Peyer's patch (tissue), 4 donors: ENCODE results near the gene ZNF638.

Experiments
- CTCF ChIP-seq, 6 experiments: fragments of 450-650 bp in 4 of 6; fragments of 200-600 bp in 2 of 6; sonication (generic) in 1 of 6; IDR thresholded peaks; one replicate each; pipeline ENCODE4 v1.5.1; 2017 to 2019; ENCODE audit warnings: antibody characterized with exemption in 6 of 6, mild to moderate bottlenecking in 3 of 6, moderate library complexity in 1 of 6
- POLR2A ChIP-seq, 2 donors: fragments of 450-650 bp; IDR thresholded peaks; one replicate each; pipeline ENCODE4 v1.5.1; 2017; ENCODE audit warnings: antibody characterized with exemption in 2 of 2, mild to moderate bottlenecking in 2 of 2, moderate library complexity in 2 of 2

DNA sequence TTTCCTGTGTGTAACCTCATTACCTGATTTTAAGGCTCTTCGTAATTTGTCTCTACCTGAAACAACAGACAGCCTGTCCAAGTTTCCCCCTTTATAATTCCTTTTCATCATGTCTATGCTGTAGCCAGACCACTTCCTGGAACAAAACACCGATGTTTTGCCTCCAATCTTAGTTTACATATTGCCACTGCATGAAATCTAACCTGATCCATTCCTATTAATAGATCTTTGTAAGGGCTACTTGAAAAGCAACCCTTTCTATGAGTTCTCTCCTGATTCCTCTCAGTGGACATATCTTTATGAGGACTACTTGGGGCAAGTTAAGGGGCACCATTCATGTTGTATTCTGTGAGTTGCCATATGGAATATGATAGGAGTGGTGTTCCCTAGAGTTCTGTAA, 30.9 kb downstream of the ZNF638 start:
- TF ChIP-seq POLR2A (IDR thresholded peaks at IDR 0.05): no peak
- no peak for TF ChIP-seq CTCF (IDR thresholded peaks at IDR 0.05)
